Natural killer cell (primary cell): Measurements from ENCODE around the gene DOCK2. TPM values are rescaled to one million over a fixed set of nuclear protein-coding genes. Genes with fewer than 3 reads are reported as not detected.
A peak's percentile ranks its signal among the peaks of the same experiment; 100 is the strongest.

Source experiments
- ATAC-seq, 3 donors: fragments of 150-1000 bp in 2 of 3; fragments of 200-7000 bp in 1 of 3; cut with Tn5 transposase; 1 replicate in 1 of 3; 2 replicates in 2 of 3; pipeline ENCODE4 v1.10.0; 2021; ENCODE audit warnings: mild to moderate bottlenecking in 2 of 3, moderate library complexity in 2 of 3
- DNase-seq, 2 donors: peaks; one replicate each; pipeline versions ENCODE4 v3.0.0 to v3.0.0-alpha.2; 2013 to 2021; ENCODE audit warnings: mixed read lengths in 1 of 2
- H3K27ac ChIP-seq: one replicate; pipeline ENCODE4 v1.5.1; 2013; ENCODE audit warnings: mild to moderate bottlenecking, low read length
- H3K27me3 ChIP-seq: one replicate; pipeline ENCODE4 v1.6.1; 2013; ENCODE audit warnings: low read length; ENCODE audit not compliant: control insufficient read depth, insufficient read depth
- H3K36me3 ChIP-seq: one replicate; pipeline ENCODE4 v1.6.1; 2013; ENCODE audit warnings: low read length; ENCODE audit not compliant: control insufficient read depth, insufficient read depth
- H3K4me1 ChIP-seq: one replicate; pipeline ENCODE4 v1.6.1; 2013; ENCODE audit warnings: low read length; ENCODE audit not compliant: control insufficient read depth, insufficient read depth
- H3K4me3 ChIP-seq: one replicate; pipeline ENCODE4 v1.5.1; 2013; ENCODE audit warnings: low read length
- H3K9me3 ChIP-seq: one replicate; pipeline ENCODE4 v1.6.1; 2013; ENCODE audit warnings: low read length; ENCODE audit not compliant: control insufficient read depth, insufficient read depth
- H3K27ac Mint-ChIP-seq, 2 donors: one replicate each; pipeline ENCODE4 v1.8.0; 2022; ENCODE audit warnings: mild to moderate bottlenecking in 2 of 2, mixed read lengths in 2 of 2, moderate library complexity in 1 of 2
- H3K27me3 Mint-ChIP-seq, 2 donors: one replicate each; pipeline ENCODE4 v1.8.0; 2022; ENCODE audit warnings: low read depth in 2 of 2, mixed read lengths in 2 of 2
- H3K36me3 Mint-ChIP-seq: one replicate; pipeline ENCODE4 v1.8.0; 2022; ENCODE audit warnings: mixed read lengths
- H3K4me1 Mint-ChIP-seq, 2 donors: one replicate each; pipeline ENCODE4 v1.8.0; 2022; ENCODE audit warnings: mixed read lengths in 2 of 2
- H3K4me3 Mint-ChIP-seq: one replicate; pipeline ENCODE4 v1.8.0; 2022; ENCODE audit warnings: mild to moderate bottlenecking, moderate library complexity, mixed read lengths
- H3K9me3 Mint-ChIP-seq, 2 donors: one replicate each; pipeline ENCODE4 v1.8.0; 2022; ENCODE audit warnings: mixed read lengths in 2 of 2
- WGBS: methylation state at CpG from one replicate; pipeline ENCODE4 v1.1.7; 2013; ENCODE audit warnings: missing lambda C conversion rate; ENCODE audit not compliant: insufficient coverage; 5-methylcytosine and 5-hydroxymethylcytosine counted together
- intact Hi-C: fragments of 100-400 bp; cut with micrococcal nuclease; formaldehyde crosslinking; loops from one replicate; pipeline ENCODE4 v1.14.2; 2022
- total RNA-seq, 4 donors: library from RNA; stranded (reverse); fragments of 120-200 nt in 1 of 4; gene quantifications; one replicate each; pipeline versions ENCODE4 v1.2.3 to v1.2.4, GENCODE V29; 2013 to 2022
- TF ChIP-seq, protein P1 (sequence below): fragments of 200-600 bp; IDR thresholded peaks from one replicate; pipeline ENCODE4 v1.8.0; 2022; ENCODE audit warnings: antibody characterized with exemption

DOCK2 gene
- total RNA-seq, 3 donors from 2014 or later (not counting 1 experiment from before 2014, with no cell fraction given): 317 to 361 (median 320) TPM

- WGBS: 97% methylated on average over 8 of the region's 8 CpGs
- H3K27me3 Mint-ChIP-seq: no peaks in the 10 kb centered on the region
- H3K9me3 Mint-ChIP-seq: no peaks in the 10 kb centered on the region
These were observed 354.2 kb downstream of the DOCK2 start for GRCh38 chr5:169991115-169991869.

DNA sequence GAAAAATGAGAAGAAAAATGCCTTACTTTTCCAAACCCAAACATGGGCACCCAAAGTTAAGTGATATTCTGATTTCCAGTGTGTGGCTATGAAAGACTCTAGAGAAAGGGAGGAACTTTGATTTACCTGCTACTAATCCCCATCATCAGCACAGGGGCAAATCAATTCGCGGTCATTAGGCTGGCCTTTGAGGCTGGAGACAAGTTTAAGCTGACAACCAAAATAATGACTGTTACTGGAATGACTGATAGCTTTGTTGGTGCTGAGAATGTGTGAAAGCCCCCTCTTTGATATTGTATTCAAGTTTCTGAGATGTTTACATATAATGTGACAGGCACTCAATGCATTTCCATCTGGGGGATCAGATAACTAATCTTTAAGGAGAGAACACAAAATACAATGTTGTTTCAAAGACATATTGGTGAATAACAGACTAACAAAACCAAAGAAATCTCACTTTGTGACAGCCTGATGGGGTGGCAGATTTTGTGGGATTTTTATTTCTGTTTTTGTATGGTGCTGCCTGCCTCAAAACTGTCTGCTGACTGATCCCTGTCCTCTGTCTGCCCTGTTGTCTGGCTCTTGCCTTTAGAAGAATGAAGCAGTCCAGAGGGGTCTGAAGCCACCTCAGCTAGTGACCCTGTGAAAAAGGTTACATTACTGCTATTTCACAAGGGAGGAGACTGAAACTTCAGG lies 355.9 kb downstream of the DOCK2 start:
- Mint-ChIP-seq H3K9me3 (no peaks in the 10 kb centered on the region), H3K27ac (no peak overlapping the region), H3K36me3 (peaks cover 19% of the 10 kb centered on the region), H3K27me3 (no peaks in the 10 kb centered on the region), H3K4me3 (no peak overlapping the region), H3K4me1 (peaks cover 3 to 6% of the 10 kb centered on the region in 2 donors)
- Histone ChIP-seq H3K36me3 (peaks cover 56% of the 10 kb centered on the region), H3K9me3 (no peaks in the 10 kb centered on the region), H3K4me1 (no peaks in the 10 kb centered on the region), H3K4me3 (no peak overlapping the region), H3K27me3 (no peaks in the 10 kb centered on the region), H3K27ac (no peak overlapping the region)
- WGBS: 95% methylated on average over 2 of the region's 2 CpGs
- DNase-seq (no peak), ATAC-seq (no peak)
- TF ChIP-seq, protein P1, sequence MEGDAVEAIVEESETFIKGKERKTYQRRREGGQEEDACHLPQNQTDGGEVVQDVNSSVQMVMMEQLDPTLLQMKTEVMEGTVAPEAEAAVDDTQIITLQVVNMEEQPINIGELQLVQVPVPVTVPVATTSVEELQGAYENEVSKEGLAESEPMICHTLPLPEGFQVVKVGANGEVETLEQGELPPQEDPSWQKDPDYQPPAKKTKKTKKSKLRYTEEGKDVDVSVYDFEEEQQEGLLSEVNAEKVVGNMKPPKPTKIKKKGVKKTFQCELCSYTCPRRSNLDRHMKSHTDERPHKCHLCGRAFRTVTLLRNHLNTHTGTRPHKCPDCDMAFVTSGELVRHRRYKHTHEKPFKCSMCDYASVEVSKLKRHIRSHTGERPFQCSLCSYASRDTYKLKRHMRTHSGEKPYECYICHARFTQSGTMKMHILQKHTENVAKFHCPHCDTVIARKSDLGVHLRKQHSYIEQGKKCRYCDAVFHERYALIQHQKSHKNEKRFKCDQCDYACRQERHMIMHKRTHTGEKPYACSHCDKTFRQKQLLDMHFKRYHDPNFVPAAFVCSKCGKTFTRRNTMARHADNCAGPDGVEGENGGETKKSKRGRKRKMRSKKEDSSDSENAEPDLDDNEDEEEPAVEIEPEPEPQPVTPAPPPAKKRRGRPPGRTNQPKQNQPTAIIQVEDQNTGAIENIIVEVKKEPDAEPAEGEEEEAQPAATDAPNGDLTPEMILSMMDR: no peak
- intact Hi-C loops: no loop called here

More at GRCh38 chr5:169991115-169991869, 354.2 kb downstream of the DOCK2 start:
- peak in 1 of 3 donors; percentile 37 for ATAC-seq
- DNase-seq: no peak
- Histone ChIP-seq H3K4me3 (no peak overlapping the region), H3K27me3 (no peaks in the 10 kb centered on the region), H3K36me3 (peaks cover 67% of the 10 kb centered on the region), H3K9me3 (no peaks in the 10 kb centered on the region), H3K27ac (no peak overlapping the region), H3K4me1 (no peaks in the 10 kb centered on the region)
- H3K4me3 Mint-ChIP-seq: no peak overlapping the region
- intact Hi-C loops: no loop called here
- TF ChIP-seq, protein P1: no peak
- peaks cover 3 to 6% of the 10 kb centered on the region in 2 donors for H3K4me1 Mint-ChIP-seq
- H3K27ac Mint-ChIP-seq: no peak overlapping the region
- peaks cover 25% of the 10 kb centered on the region for H3K36me3 Mint-ChIP-seq

- Mint-ChIP-seq H3K27ac (no peak overlapping the region), H3K4me3 (no peak overlapping the region), H3K36me3 (peaks cover 24% of the 10 kb centered on the region), H3K9me3 (no peaks in the 10 kb centered on the region), H3K4me1 (peaks cover 3 to 6% of the 10 kb centered on the region in 2 donors), H3K27me3 (no peaks in the 10 kb centered on the region)
- ATAC-seq: no peak
- WGBS: 92% methylated on average over 2 of the region's 2 CpGs
- intact Hi-C loops: no loop called here
- Histone ChIP-seq H3K9me3 (no peaks in the 10 kb centered on the region), H3K4me3 (no peak overlapping the region), H3K36me3 (peaks cover 58% of the 10 kb centered on the region), H3K27ac (no peak overlapping the region), H3K27me3 (no peaks in the 10 kb centered on the region), H3K4me1 (no peaks in the 10 kb centered on the region)
- TF ChIP-seq, protein P1: no peak
- no peak for DNase-seq
These were observed 356.4 kb downstream of the DOCK2 start for GRCh38 chr5:169993485-169993790.
